ENCODE results near the gene PTGR2. TPM values are rescaled to one million over a fixed set of nuclear protein-coding genes. Genes with fewer than 3 reads are reported as not detected.

PTGR2 gene
- total and polyA plus RNA-seq, 2 of the 8 experiments (the other 6 are each of a cell fraction or from before 2014, with no cell fraction given), result 6.0 to 17.5 TPM

- Histone ChIP-seq H3K56ac (replicated peaks; ENCODE audit: insufficient read length, low read depth, low read length) (no peak overlapping the region), H4K5ac (ENCODE audit: insufficient read length, low read depth, low read length) (no peak overlapping the region), H2AK5ac (ENCODE audit: low read depth, low read length) (no peak overlapping the region), H2BK15ac (ENCODE audit: low read length) (no peak overlapping the region), H3K79me2 (ENCODE audit: control insufficient read depth in 1 of 2, insufficient read depth in 2 of 2, low read length in 2 of 2) (no peaks in the 10 kb centered on the region), H3K18ac (ENCODE audit: extremely low read depth, low read length) (no peak overlapping the region), H4K20me1 (replicated peaks in 1 of 2; ENCODE audit: control insufficient read depth in 1 of 2, insufficient read depth in 2 of 2, low read length in 2 of 2) (no peaks in the 10 kb centered on the region), H3K23ac (ENCODE audit: insufficient read length) (no peak overlapping the region), H3K4me2 (ENCODE audit: insufficient read depth in 1 of 2, low read depth in 2 of 2, low read length in 2 of 2) (no peak overlapping the region), H3K4me1 (replicated peaks in 1 of 4; ENCODE audit: control insufficient read depth in 3 of 4, insufficient read depth in 4 of 4, low read length in 3 of 4) (no peaks in the 10 kb centered on the region), H3K79me1 (ENCODE audit: low read depth, low read length) (no peaks in the 10 kb centered on the region), H3K4ac (replicated peaks; ENCODE audit: insufficient read length, low read depth, low read length) (no peak overlapping the region), H3K9ac (replicated peaks in 1 of 4; ENCODE audit: extremely low read depth in 1 of 4, low read depth in 3 of 4, low read length in 3 of 4) (no peak overlapping the region), H3K27me3 (replicated peaks in 1 of 4; ENCODE audit: control insufficient read depth in 3 of 4, extremely low read depth in 1 of 4, insufficient read depth in 3 of 4, low read length in 3 of 4) (no peaks in the 10 kb centered on the region), H2BK12ac (ENCODE audit: low read depth, low read length) (no peak overlapping the region), H3K4me3 (ENCODE audit: extremely low read depth in 1 of 4, insufficient read depth in 2 of 4, low read depth in 3 of 4, low read length in 4 of 4) (no peak overlapping the region), H3K23me2 (ENCODE audit: low read depth, low read length) (no peaks in the 10 kb centered on the region), H4K91ac (replicated peaks; ENCODE audit: insufficient read length, low read length) (no peak overlapping the region), H2BK20ac (ENCODE audit: low read length) (no peak overlapping the region), H3K9me3 (ENCODE audit: insufficient read depth in 2 of 2, low read depth in 1 of 2, low read length in 1 of 2) (no peaks in the 10 kb centered on the region), H2BK120ac (replicated peaks; ENCODE audit: low read depth, low read length) (no peak overlapping the region), H2AFZ (ENCODE audit: low read length) (no peak overlapping the region), H3K27ac (ENCODE audit: low read depth, low read length) (no peak overlapping the region), H4K8ac (ENCODE audit: extremely low read depth, insufficient read depth, low read length) (no peak overlapping the region), H3K14ac (ENCODE audit: insufficient read length) (no peak overlapping the region), H3K36me3 (ENCODE audit: control insufficient read depth in 2 of 4, insufficient read depth in 4 of 4, low read length in 3 of 4) (peaks cover 0 to 4% (median 0%) of the 10 kb centered on the region in 4 experiments; a peak in 1 of 8 replicates), H2BK5ac (ENCODE audit: low read depth, low read length) (no peak overlapping the region)
- ChIA-PET POLR2A (ENCODE audit: partially characterized antibody) (interaction anchor here (0.5 to 1.0 kb wide), 3 partner anchors 8 to 106 kb away, joined by 3 to 4 read pairs (median 3); partner anchors contain the start of gene ZNF410), CTCF (ENCODE audit: partially characterized antibody) (no interaction called here)
- WGBS, 2 experiments (ENCODE audit: extremely low coverage in 1 of 2, insufficient coverage in 1 of 2, insufficient read length in 1 of 2, insufficient replicate concordance in 2 of 2, low coverage in 1 of 2, low lambda C conversion rate in 2 of 2, missing lambda C conversion rate in 1 of 2), result 93% methylated on average over 6 of the region's 6 CpGs; no CpG with 5 or more reads in 1 of the 2 experiments
- FAIRE-seq, result no peak
- no peak for DNase-seq (ENCODE audit: low read depth in 1 of 2, low spot score in 2 of 2)
- no peak for TF ChIP-seq MAX (IDR thresholded peaks at IDR 0.05)
- TF ChIP-seq KDM1A (IDR thresholded peaks at IDR 0.05; ENCODE audit: borderline replicate concordance, low read length), result no peak
- no peak for TF ChIP-seq TCF12 (IDR thresholded peaks at IDR 0.05; ENCODE audit: low read depth, low read length)
- no peak for TF ChIP-seq CREB1 (IDR thresholded peaks at IDR 0.05)
- no peak for TF ChIP-seq RXRA (IDR thresholded peaks at IDR 0.05; ENCODE audit: insufficient read depth, low read depth, low read length)
- TF ChIP-seq BACH1 (IDR thresholded peaks at IDR 0.05; ENCODE audit: low read length), result no peak
- no peak for TF ChIP-seq NANOG (IDR thresholded peaks at IDR 0.05; ENCODE audit: insufficient read depth, low read depth, low read length, poor library complexity, severe bottlenecking)
- no peak for TF ChIP-seq POLR2AphosphoS5 (IDR thresholded peaks at IDR 0.05; ENCODE audit: low read depth, low read length)
- TF ChIP-seq TAF1 (IDR thresholded peaks at IDR 0.05; ENCODE audit: low read depth, low read length), result no peak
- no peak for TF ChIP-seq RAD21 (IDR thresholded peaks at IDR 0.05 in 1 of 2, conservative IDR thresholded peaks at IDR 0.05 in 1 of 2; ENCODE audit: low read depth in 2 of 2, low read length in 2 of 2)
- no peak for TF ChIP-seq EZH2 (IDR thresholded peaks at IDR 0.05; ENCODE audit: low read depth, low read length, severe bottlenecking)
- no peak for TF ChIP-seq TBP (IDR thresholded peaks at IDR 0.05; ENCODE audit: low read depth, low read length)
- TF ChIP-seq CEBPB (IDR thresholded peaks at IDR 0.05; ENCODE audit: low read depth, low read length), result no peak
- no peak for TF ChIP-seq CHD2 (IDR thresholded peaks at IDR 0.05; ENCODE audit: low read length)
- no peak for TF ChIP-seq NRF1 (IDR thresholded peaks at IDR 0.05; ENCODE audit: low read depth, low read length)
- TF ChIP-seq KDM5A (IDR thresholded peaks at IDR 0.05; ENCODE audit: low read length), result no peak
These were observed 26.8 kb downstream of the PTGR2 start for GRCh38 chr14:73878436-73878835.
